Measurements from ENCODE around the gene RAB37. TPM values are rescaled to one million over a fixed set of nuclear protein-coding genes. Genes with fewer than 3 reads are reported as not detected.

RAB37 gene
- total and polyA plus RNA-seq, 2 of the 13 experiments (the other 11 are each of a cell fraction or from before 2014, with no cell fraction given), result 0.91 to 3.7 TPM

DNA sequence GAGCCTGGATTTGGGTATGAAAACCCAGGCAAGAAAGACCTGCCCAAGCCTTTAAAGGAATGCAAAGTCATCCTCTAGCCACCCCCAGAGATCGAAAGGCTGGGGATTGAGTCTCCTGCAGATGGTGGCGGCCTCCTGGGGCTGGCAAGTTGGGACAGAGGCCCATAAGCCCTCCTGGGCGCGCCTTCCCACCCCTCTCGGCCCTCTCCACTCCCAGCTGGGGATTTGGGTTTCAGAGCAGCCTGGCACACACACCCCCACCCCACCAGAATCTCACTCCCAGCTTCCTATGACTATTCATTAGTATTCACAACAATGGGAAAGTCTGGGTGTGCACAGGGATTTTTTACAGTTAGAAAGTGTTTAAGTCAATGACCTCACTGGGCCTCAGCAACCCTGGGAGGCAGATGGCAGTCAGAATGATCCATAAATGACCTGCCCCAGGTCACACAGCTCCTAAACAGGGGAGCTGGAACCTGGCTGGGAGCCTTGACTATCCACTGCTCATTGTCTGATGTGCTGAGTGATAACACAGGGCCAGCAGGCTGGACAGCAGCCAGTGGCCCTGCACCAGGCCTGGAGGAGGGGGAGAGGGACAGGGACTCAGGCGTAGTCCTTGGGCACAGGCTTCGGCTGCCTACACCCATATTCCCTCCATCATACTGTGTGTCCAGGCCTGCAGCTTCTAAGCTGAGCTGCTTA, 23.5 kb downstream of the RAB37 start (continued):
- TF ChIP-seq, protein P1, sequence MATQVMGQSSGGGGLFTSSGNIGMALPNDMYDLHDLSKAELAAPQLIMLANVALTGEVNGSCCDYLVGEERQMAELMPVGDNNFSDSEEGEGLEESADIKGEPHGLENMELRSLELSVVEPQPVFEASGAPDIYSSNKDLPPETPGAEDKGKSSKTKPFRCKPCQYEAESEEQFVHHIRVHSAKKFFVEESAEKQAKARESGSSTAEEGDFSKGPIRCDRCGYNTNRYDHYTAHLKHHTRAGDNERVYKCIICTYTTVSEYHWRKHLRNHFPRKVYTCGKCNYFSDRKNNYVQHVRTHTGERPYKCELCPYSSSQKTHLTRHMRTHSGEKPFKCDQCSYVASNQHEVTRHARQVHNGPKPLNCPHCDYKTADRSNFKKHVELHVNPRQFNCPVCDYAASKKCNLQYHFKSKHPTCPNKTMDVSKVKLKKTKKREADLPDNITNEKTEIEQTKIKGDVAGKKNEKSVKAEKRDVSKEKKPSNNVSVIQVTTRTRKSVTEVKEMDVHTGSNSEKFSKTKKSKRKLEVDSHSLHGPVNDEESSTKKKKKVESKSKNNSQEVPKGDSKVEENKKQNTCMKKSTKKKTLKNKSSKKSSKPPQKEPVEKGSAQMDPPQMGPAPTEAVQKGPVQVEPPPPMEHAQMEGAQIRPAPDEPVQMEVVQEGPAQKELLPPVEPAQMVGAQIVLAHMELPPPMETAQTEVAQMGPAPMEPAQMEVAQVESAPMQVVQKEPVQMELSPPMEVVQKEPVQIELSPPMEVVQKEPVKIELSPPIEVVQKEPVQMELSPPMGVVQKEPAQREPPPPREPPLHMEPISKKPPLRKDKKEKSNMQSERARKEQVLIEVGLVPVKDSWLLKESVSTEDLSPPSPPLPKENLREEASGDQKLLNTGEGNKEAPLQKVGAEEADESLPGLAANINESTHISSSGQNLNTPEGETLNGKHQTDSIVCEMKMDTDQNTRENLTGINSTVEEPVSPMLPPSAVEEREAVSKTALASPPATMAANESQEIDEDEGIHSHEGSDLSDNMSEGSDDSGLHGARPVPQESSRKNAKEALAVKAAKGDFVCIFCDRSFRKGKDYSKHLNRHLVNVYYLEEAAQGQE (IDR thresholded peaks at IDR 0.05; ENCODE audit: borderline replicate concordance in 1 of 2, low read depth in 1 of 2, low read length in 2 of 2), result peak; percentile 26 to 84
- TF ChIP-seq ZSCAN12 (CRISPR knock-in tag; IDR thresholded peaks at IDR 0.05), result no peak
- no peak for TF ChIP-seq EHMT2 (IDR thresholded peaks at IDR 0.05; ENCODE audit: borderline replicate concordance, low read depth, low read length)
- TF ChIP-seq, protein P2, sequence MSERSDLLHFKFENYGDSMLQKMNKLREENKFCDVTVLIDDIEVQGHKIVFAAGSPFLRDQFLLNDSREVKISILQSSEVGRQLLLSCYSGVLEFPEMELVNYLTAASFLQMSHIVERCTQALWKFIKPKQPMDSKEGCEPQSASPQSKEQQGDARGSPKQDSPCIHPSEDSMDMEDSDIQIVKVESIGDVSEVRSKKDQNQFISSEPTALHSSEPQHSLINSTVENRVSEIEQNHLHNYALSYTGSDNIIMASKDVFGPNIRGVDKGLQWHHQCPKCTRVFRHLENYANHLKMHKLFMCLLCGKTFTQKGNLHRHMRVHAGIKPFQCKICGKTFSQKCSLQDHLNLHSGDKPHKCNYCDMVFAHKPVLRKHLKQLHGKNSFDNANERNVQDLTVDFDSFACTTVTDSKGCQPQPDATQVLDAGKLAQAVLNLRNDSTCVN (CRISPR knock-in tag; IDR thresholded peaks at IDR 0.05; ENCODE audit: borderline replicate concordance), result no peak
- no peak for TF ChIP-seq ZSCAN9 (CRISPR knock-in tag; IDR thresholded peaks at IDR 0.05; ENCODE audit: borderline replicate concordance)

DNA sequence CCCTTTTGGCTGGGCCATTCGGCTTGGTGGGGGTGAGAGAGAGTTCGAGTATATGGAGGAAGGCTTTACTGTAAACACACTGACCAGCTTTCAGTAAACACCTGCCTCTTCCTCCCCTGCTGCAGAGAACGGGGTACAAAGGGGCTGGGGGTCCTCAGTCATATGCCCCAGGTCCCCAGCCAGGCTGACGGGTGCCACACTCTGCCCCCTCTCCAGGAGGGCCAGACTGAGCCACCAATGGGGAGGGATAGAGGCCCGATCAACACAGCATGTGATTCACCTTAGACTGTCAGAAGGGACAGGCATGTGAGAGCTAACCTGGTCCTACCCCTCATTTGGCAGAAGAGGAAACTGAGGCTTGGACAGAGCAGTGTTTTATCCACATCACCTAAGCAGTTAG, 24.4 kb downstream of the RAB37 start:
- Histone ChIP-seq H3K27ac (ENCODE audit: extremely low read length, insufficient read depth, low read length) (peak overlapping the region; percentile 64), H3K9me3 (ENCODE audit: low read length) (no peaks in the 10 kb centered on the region), H3K4me3 (replicated peaks in 1 of 3; ENCODE audit: insufficient read depth in 1 of 3, low read depth in 2 of 3, low read length in 3 of 3) (peak overlapping the region in 1 of 3 experiments; percentile 22; a peak in 2 of 6 replicates), H3K79me2 (ENCODE audit: insufficient read depth, low read length) (peaks cover 91% of the 10 kb centered on the region), H3K9ac (ENCODE audit: insufficient read depth, low read depth, low read length) (no peak overlapping the region), H2AFZ (ENCODE audit: low read length) (no peak overlapping the region), H3K27me3 (ENCODE audit: control insufficient read depth in 1 of 2, insufficient read depth in 2 of 2, low read length in 2 of 2) (no peaks in the 10 kb centered on the region), H3K4me1 (ENCODE audit: insufficient read depth, low read length) (peaks cover 99% of the 10 kb centered on the region), H3K4me2 (ENCODE audit: low read depth, low read length) (peak overlapping the region; percentile 92; the same call in 1 of the 2 replicates), H4K20me1 (ENCODE audit: insufficient read depth, low read length) (peaks cover 63% of the 10 kb centered on the region), H3K36me3 (replicated peaks in 1 of 2; ENCODE audit: control insufficient read depth in 1 of 2, insufficient read depth in 2 of 2, low read length in 2 of 2) (peaks cover 26 to 44% of the 10 kb centered on the region in 2 experiments)
- FAIRE-seq (no peak), DNase-seq (ENCODE audit: low spot score) (no peak), ATAC-seq (no peak)
- WGBS (ENCODE audit: low lambda C conversion rate), result 54% methylated on average over 5 of the region's 5 CpGs
- in situ Hi-C loops (cut with HindIII; ENCODE audit: extremely low pct_ligation_motif_present, low pct_unique_long_range_greater_than_20kb), result no loop called here
- ChIA-PET POLR2A (interaction anchor here (1.6 to 29.3 kb wide), 4 partner anchors 7 to 112 kb away, joined by 7 to 1459 read pairs (median 764); partner anchors contain the start of genes FDXR, NAT9, NHERF1 and RAB37), CTCF (ENCODE audit: low intra/inter-chr PET ratio, low total read pairs) (interaction anchor here (1.5 kb wide), 1 partner anchor 16 kb away, joined by 4 read pairs; no protein-coding TSS in a partner anchor)
- intact Hi-C loops (cut with micrococcal nuclease; ENCODE audit: unreplicated experiment), result no loop called here
- TF ChIP-seq MXI1 (IDR thresholded peaks at IDR 0.05; ENCODE audit: borderline replicate concordance, low read depth, low read length) (no peak), ZNF326 (CRISPR knock-in tag; IDR thresholded peaks at IDR 0.05; ENCODE audit: borderline replicate concordance) (0 out of 2 replicates have a peak, but pooled peaks have one; percentile 52), PTBP1 (IDR thresholded peaks at IDR 0.05; ENCODE audit: low read depth, low read length, poor library complexity, severe bottlenecking) (peak; percentile 3), ZBTB38 (CRISPR knock-in tag; IDR thresholded peaks at IDR 0.05) (0 out of 2 replicates have a peak, but pooled peaks have one; percentile 0)
- TF ChIP-seq, protein P3, sequence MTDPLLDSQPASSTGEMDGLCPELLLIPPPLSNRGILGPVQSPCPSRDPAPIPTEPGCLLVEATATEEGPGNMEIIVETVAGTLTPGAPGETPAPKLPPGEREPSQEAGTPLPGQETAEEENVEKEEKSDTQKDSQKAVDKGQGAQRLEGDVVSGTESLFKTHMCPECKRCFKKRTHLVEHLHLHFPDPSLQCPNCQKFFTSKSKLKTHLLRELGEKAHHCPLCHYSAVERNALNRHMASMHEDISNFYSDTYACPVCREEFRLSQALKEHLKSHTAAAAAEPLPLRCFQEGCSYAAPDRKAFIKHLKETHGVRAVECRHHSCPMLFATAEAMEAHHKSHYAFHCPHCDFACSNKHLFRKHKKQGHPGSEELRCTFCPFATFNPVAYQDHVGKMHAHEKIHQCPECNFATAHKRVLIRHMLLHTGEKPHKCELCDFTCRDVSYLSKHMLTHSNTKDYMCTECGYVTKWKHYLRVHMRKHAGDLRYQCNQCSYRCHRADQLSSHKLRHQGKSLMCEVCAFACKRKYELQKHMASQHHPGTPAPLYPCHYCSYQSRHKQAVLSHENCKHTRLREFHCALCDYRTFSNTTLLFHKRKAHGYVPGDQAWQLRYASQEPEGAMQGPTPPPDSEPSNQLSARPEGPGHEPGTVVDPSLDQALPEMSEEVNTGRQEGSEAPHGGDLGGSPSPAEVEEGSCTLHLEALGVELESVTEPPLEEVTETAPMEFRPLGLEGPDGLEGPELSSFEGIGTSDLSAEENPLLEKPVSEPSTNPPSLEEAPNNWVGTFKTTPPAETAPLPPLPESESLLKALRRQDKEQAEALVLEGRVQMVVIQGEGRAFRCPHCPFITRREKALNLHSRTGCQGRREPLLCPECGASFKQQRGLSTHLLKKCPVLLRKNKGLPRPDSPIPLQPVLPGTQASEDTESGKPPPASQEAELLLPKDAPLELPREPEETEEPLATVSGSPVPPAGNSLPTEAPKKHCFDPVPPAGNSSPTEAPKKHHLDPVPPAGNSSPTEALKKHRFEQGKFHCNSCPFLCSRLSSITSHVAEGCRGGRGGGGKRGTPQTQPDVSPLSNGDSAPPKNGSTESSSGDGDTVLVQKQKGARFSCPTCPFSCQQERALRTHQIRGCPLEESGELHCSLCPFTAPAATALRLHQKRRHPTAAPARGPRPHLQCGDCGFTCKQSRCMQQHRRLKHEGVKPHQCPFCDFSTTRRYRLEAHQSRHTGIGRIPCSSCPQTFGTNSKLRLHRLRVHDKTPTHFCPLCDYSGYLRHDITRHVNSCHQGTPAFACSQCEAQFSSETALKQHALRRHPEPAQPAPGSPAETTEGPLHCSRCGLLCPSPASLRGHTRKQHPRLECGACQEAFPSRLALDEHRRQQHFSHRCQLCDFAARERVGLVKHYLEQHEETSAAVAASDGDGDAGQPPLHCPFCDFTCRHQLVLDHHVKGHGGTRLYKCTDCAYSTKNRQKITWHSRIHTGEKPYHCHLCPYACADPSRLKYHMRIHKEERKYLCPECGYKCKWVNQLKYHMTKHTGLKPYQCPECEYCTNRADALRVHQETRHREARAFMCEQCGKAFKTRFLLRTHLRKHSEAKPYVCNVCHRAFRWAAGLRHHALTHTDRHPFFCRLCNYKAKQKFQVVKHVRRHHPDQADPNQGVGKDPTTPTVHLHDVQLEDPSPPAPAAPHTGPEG (CRISPR knock-in tag; IDR thresholded peaks at IDR 0.05), result peak; percentile 48; the same call in 1 of the 2 replicates
- BruUV-seq (replicated peaks), result no TSS peak

Measured in HepG2 (cell line).